HL-60 (cell line): ENCODE results near the gene GPC5.

Experiments
- DNase-seq, 2 experiments: peaks; one replicate each; pipeline ENCODE4 v3.0.0-alpha.2; 2010 to 2020; ENCODE audit warnings: low read depth in 1 of 2, low spot score in 1 of 2
- H3K27ac ChIP-seq: fragments of 250-450 bp; sonication (Bioruptor Pico); replicated peaks from 2 replicates; pipeline ENCODE4 v1.5.1; 2020; ENCODE audit warnings: mild to moderate bottlenecking, moderate library complexity
- H3K27me3 ChIP-seq: fragments of 250-450 bp; sonication (Bioruptor Pico); 2 replicates; pipeline ENCODE4 v1.5.1; 2021; ENCODE audit warnings: mild to moderate bottlenecking, moderate library complexity; ENCODE audit not compliant: insufficient read depth, poor library complexity, severe bottlenecking
- H3K4me3 ChIP-seq: replicated peaks from 2 replicates; pipeline ENCODE4 v1.5.1; 2011; ENCODE audit warnings: mild to moderate bottlenecking, control low read depth, low read length; ENCODE audit not compliant: insufficient read depth
- CTCF ChIP-seq: IDR thresholded peaks from one replicate; pipeline ENCODE4 v1.5.1; 2011; ENCODE audit warnings: low read length, control low read depth, inconsistent platforms; ENCODE audit not compliant: insufficient read depth
- GABPA ChIP-seq: IDR thresholded peaks from 2 replicates; pipeline ENCODE4 v1.6.1; 2012; ENCODE audit warnings: low read depth
- POLR2AphosphoS5 ChIP-seq: IDR thresholded peaks from 2 replicates; pipeline ENCODE4 v1.6.1; 2012; ENCODE audit warnings: low read depth
- SPI1 ChIP-seq: IDR thresholded peaks from 2 replicates; pipeline ENCODE4 v1.6.1; 2012; ENCODE audit warnings: low read depth, mild to moderate bottlenecking, borderline replicate concordance
- TF ChIP-seq, protein P1 (sequence below): IDR thresholded peaks from 2 replicates; pipeline ENCODE4 v1.6.1; 2012; ENCODE audit warnings: low read depth; ENCODE audit not compliant: insufficient replicate concordance

The GPC5 gene

GRCh38 chr13:92379371-92379770 is 981.0 kb downstream of the GPC5 start:
- no peak overlapping the region for H3K4me3 ChIP-seq
- H3K27ac ChIP-seq: no peak overlapping the region
- DNase-seq: peak in 1 of 2 experiments; percentile 57
- no peaks in the 10 kb centered on the region for H3K27me3 ChIP-seq
- TF ChIP-seq, protein P1, sequence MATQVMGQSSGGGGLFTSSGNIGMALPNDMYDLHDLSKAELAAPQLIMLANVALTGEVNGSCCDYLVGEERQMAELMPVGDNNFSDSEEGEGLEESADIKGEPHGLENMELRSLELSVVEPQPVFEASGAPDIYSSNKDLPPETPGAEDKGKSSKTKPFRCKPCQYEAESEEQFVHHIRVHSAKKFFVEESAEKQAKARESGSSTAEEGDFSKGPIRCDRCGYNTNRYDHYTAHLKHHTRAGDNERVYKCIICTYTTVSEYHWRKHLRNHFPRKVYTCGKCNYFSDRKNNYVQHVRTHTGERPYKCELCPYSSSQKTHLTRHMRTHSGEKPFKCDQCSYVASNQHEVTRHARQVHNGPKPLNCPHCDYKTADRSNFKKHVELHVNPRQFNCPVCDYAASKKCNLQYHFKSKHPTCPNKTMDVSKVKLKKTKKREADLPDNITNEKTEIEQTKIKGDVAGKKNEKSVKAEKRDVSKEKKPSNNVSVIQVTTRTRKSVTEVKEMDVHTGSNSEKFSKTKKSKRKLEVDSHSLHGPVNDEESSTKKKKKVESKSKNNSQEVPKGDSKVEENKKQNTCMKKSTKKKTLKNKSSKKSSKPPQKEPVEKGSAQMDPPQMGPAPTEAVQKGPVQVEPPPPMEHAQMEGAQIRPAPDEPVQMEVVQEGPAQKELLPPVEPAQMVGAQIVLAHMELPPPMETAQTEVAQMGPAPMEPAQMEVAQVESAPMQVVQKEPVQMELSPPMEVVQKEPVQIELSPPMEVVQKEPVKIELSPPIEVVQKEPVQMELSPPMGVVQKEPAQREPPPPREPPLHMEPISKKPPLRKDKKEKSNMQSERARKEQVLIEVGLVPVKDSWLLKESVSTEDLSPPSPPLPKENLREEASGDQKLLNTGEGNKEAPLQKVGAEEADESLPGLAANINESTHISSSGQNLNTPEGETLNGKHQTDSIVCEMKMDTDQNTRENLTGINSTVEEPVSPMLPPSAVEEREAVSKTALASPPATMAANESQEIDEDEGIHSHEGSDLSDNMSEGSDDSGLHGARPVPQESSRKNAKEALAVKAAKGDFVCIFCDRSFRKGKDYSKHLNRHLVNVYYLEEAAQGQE: peak; percentile 44
- TF ChIP-seq POLR2AphosphoS5: peak; percentile 41; the same call in 1 of the 2 replicates
- TF ChIP-seq GABPA: peak; percentile 97
- peak; percentile 93 for TF ChIP-seq SPI1
- TF ChIP-seq CTCF: no peak

GRCh38 chr13:92384410-92384809 is 986.0 kb downstream of the GPC5 start:
- DNase-seq: no peak
- H3K27ac ChIP-seq: no peak overlapping the region
- TF ChIP-seq CTCF: no peak
- TF ChIP-seq POLR2AphosphoS5: no peak
- TF ChIP-seq GABPA: no peak
- TF ChIP-seq, protein P1: no peak
- no peak for TF ChIP-seq SPI1
- H3K27me3 ChIP-seq: no peaks in the 10 kb centered on the region
- no peak overlapping the region for H3K4me3 ChIP-seq

- TF ChIP-seq CTCF (no peak), SPI1 (no peak), GABPA (no peak), POLR2AphosphoS5 (no peak)
- TF ChIP-seq, protein P1: no peak
- Histone ChIP-seq H3K27me3 (no peaks in the 10 kb centered on the region), H3K4me3 (no peak overlapping the region), H3K27ac (no peak overlapping the region)
- DNase-seq: no peak
Observed at GRCh38 chr13:92387245-92387644, 988.8 kb downstream of the GPC5 start.
